Measurements from ENCODE around the gene TMCC1. TPM values are rescaled to one million over a fixed set of nuclear protein-coding genes. Genes with fewer than 3 reads are reported as not detected.
"Not testable (repeated sequence)": the region's sequence is repeated elsewhere in the genome, so short reads cannot be mapped to it uniquely, and the experiment has no call there.

Gene TMCC1
- total RNA-seq, 1 donor from 2014 or later: 37.8 TPM

GRCh38 chr3:129683201-129683600, 210.3 kb downstream of the TMCC1 start:
- DNase-seq (ENCODE audit: extremely low spot score, unreplicated experiment): no peak
- H3K4me1 Mint-ChIP-seq (ENCODE audit: unreplicated experiment): peaks cover 18% of the 10 kb centered on the region
- H3K27me3 Mint-ChIP-seq (ENCODE audit: unreplicated experiment): no peaks in the 10 kb centered on the region
- no peaks in the 10 kb centered on the region for H3K9me3 Mint-ChIP-seq (ENCODE audit: unreplicated experiment)
- H3K36me3 Mint-ChIP-seq (ENCODE audit: unreplicated experiment): no peaks in the 10 kb centered on the region
- H3K27ac Mint-ChIP-seq (ENCODE audit: unreplicated experiment): no peak overlapping the region
- TF ChIP-seq CTCF (IDR thresholded peaks at IDR 0.05): no peak
- no peak overlapping the region for H3K4me3 Mint-ChIP-seq (ENCODE audit: unreplicated experiment)

- Mint-ChIP-seq H3K4me1 (ENCODE audit: unreplicated experiment) (peaks cover 5% of the 10 kb centered on the region), H3K27ac (ENCODE audit: unreplicated experiment) (no peak overlapping the region), H3K27me3 (ENCODE audit: unreplicated experiment) (no peaks in the 10 kb centered on the region), H3K36me3 (ENCODE audit: unreplicated experiment) (no peaks in the 10 kb centered on the region), H3K4me3 (ENCODE audit: unreplicated experiment) (no peak overlapping the region), H3K9me3 (ENCODE audit: unreplicated experiment) (no peaks in the 10 kb centered on the region)
- no peak for TF ChIP-seq CTCF (IDR thresholded peaks at IDR 0.05)
- no peak for DNase-seq (ENCODE audit: extremely low spot score, unreplicated experiment)
Observed at GRCh38 chr3:129676985-129677384, 216.5 kb downstream of the TMCC1 start.

- not testable (repeated sequence) for H3K4me1 Mint-ChIP-seq (ENCODE audit: unreplicated experiment); H3K4me3 Mint-ChIP-seq (ENCODE audit: unreplicated experiment); H3K27ac Mint-ChIP-seq (ENCODE audit: unreplicated experiment); H3K27me3 Mint-ChIP-seq (ENCODE audit: unreplicated experiment); H3K9me3 Mint-ChIP-seq (ENCODE audit: unreplicated experiment); DNase-seq (ENCODE audit: extremely low spot score, unreplicated experiment)
- peaks cover 13% of the 10 kb centered on the region for H3K36me3 Mint-ChIP-seq (ENCODE audit: unreplicated experiment)
Observed at GRCh38 chr3:129674798-129675123, 218.8 kb downstream of the TMCC1 start.

- no peak for TF ChIP-seq CTCF (IDR thresholded peaks at IDR 0.05)
- Mint-ChIP-seq H3K4me3 (ENCODE audit: unreplicated experiment) (no peak overlapping the region), H3K27me3 (ENCODE audit: unreplicated experiment) (no peaks in the 10 kb centered on the region), H3K36me3 (ENCODE audit: unreplicated experiment) (peaks cover 19% of the 10 kb centered on the region), H3K9me3 (ENCODE audit: unreplicated experiment) (no peaks in the 10 kb centered on the region), H3K27ac (ENCODE audit: unreplicated experiment) (no peak overlapping the region), H3K4me1 (ENCODE audit: unreplicated experiment) (peaks cover 5% of the 10 kb centered on the region)
- DNase-seq (ENCODE audit: extremely low spot score, unreplicated experiment): no peak
Observed at GRCh38 chr3:129673897-129674797, 219.4 kb downstream of the TMCC1 start.

GRCh38 chr3:129673012-129673411, 220.5 kb downstream of the TMCC1 start:
- no peak for TF ChIP-seq CTCF (IDR thresholded peaks at IDR 0.05)
- Mint-ChIP-seq H3K4me1 (ENCODE audit: unreplicated experiment) (peaks cover 5% of the 10 kb centered on the region), H3K36me3 (ENCODE audit: unreplicated experiment) (peaks cover 21% of the 10 kb centered on the region), H3K9me3 (ENCODE audit: unreplicated experiment) (no peaks in the 10 kb centered on the region), H3K4me3 (ENCODE audit: unreplicated experiment) (no peak overlapping the region), H3K27ac (ENCODE audit: unreplicated experiment) (no peak overlapping the region), H3K27me3 (ENCODE audit: unreplicated experiment) (no peaks in the 10 kb centered on the region)
- no peak for DNase-seq (ENCODE audit: extremely low spot score, unreplicated experiment)

All from osteocyte (in vitro differentiated cells).